GM12872 (cell line): Measurements from ENCODE around the gene ESYT2.

ENCODE experiments used
- TF ChIP-seq, protein P1 (sequence below): IDR thresholded peaks from 3 replicates; pipeline ENCODE4 v1.5.1; 2011; ENCODE audit warnings: low read depth, mild to moderate bottlenecking, low read length, moderate library complexity; ENCODE audit not compliant: insufficient read depth

The ESYT2 gene

DNA sequence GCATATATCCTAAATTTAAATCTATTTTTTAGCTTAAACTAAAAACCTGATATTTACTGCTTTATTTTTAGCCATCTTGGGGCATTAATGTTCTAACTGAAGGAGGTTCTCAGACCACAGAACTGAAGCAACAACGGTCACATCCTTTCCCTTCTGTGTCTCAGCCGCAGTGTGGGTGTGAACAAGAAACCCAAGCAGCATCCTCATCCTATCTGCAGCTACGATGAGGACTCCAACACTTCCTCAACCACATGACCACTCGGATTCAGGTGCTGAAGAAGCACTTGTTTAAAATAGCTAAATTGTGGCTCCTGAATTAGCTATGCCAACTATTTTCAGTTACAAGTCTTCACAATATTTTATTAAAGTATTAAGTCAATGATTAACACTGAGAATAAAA is 5.3 kb downstream of the ESYT2 start:
- TF ChIP-seq, protein P1, sequence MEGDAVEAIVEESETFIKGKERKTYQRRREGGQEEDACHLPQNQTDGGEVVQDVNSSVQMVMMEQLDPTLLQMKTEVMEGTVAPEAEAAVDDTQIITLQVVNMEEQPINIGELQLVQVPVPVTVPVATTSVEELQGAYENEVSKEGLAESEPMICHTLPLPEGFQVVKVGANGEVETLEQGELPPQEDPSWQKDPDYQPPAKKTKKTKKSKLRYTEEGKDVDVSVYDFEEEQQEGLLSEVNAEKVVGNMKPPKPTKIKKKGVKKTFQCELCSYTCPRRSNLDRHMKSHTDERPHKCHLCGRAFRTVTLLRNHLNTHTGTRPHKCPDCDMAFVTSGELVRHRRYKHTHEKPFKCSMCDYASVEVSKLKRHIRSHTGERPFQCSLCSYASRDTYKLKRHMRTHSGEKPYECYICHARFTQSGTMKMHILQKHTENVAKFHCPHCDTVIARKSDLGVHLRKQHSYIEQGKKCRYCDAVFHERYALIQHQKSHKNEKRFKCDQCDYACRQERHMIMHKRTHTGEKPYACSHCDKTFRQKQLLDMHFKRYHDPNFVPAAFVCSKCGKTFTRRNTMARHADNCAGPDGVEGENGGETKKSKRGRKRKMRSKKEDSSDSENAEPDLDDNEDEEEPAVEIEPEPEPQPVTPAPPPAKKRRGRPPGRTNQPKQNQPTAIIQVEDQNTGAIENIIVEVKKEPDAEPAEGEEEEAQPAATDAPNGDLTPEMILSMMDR, result no peak

DNA sequence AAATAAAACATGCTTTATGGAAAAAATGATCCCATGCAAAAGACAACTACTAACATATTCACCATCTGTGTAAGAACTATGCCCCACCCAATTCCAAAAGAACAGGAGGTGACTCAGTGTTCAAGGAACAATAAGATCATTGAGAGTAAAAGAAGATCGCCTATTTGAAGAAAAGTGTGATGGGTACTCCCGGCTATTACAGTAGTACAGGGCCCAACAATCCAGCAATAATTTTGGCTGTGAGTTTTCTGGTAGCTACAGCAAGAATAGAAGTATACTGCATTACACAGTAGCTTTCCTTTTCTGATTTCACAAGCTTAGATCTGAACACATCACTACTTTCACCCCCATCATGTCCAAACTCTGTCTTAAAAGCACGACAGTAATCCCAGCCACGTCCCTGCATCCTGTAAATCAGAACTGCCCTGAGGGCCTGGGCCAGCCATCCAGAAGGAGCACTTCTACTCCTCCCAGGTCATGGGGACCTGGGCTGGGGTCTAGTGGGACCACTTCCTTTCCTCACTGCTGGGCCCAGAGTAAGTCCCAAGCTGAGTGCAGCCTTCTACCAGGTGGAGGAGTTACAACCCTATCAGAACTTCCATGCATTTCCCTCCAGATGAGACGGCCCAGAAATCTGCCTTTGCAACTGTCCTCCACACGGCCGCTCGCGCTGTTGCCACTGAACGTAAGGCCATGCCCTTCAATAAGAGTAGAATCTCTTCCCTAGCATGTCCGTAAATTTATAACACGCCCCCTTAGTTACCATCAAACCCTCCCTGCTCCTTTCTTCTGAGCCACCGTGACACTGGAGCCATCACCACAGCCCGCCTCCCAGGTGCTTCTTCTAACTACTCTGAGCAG is 7.9 kb downstream of the ESYT2 start:
- TF ChIP-seq, protein P1, result no peak

DNA sequence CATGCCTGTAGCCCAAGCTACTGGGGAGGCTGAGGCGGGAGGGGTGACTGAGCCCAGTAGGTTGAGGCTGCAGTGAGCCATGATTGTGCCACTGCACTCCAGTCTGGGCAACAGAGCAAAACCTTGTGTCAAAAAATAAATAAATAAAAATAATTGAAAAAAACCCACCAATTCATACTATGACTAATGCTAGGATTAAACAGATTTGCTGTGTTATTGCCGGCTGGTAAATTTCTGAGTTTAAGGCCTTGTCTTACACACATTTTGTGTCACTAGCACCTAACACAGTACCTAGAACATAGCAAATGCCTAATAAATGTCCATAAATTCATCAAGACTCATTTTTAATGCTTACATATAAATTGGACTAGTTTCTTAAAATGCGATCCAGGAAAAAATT is 8.7 kb downstream of the ESYT2 start:
- TF ChIP-seq, protein P1, result no peak

DNA sequence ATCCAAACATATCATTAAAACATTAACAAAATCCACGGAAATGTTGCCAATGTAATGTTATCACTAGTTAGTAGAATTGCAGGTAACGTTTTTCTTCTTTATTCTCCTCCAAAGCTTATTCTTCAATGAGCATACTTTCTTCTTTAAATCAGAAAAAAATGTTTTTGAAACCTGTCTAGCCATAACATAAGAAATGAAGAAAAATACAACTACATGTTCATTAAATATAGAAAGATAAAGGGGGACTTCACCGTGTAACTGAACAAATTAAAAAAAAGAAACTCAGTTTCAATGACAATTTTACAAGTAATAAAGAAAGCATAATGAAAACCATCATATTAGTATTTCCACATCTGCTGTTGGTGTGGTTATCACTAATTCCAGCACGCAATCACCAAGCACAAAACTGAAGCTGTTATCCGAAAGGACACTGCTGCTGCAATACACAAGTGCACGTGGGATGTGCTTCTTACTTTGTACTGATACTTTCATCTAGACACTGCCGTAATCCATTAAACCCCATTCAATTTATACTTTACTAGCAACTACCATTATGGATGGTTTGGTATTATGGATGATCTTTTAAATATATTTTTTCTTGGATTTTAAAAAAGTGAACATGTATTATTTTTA is 9.6 kb downstream of the ESYT2 start:
- TF ChIP-seq, protein P1, result no peak

DNA sequence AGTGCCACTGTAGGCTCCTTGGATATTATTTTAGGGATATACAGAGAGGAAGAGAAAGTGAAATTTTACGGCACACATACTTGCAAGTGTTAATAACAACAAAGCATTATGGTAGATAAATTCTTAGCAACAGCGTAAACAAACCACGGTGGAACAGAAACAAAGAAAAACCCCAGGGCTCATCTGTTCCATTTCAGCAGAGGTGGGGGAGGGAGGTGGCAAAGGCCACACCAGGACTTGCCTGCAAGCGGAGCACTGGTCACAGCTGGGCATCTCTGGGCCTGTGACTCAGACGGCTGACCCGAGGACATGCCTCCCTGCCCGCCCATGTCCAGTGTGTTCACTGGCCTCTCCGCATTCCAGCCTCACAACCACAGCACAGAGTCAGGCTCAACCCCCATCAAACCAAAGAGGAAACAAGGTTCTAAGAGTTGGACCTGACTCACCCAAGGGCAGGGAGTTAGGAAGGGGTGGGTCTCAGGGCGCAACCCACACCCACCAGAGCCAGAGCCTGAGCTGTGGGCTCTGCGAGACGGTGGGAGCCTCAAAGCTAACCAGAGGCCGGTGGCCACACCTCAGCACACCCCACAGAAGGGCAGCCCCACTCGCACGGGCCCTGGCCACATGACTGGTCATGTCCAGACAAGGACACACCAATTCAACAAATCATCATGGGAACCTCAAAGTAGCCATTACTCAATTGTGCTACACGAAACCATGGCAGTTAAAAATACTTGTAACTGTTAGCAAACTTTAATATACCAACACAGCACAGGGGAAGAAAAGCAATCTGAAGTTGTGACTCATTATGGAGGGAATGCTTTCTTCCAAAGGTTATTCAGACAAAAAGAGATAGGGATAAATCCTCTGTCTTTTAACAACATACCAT is 10.7 kb downstream of the ESYT2 start:
- TF ChIP-seq, protein P1, result no peak

DNA sequence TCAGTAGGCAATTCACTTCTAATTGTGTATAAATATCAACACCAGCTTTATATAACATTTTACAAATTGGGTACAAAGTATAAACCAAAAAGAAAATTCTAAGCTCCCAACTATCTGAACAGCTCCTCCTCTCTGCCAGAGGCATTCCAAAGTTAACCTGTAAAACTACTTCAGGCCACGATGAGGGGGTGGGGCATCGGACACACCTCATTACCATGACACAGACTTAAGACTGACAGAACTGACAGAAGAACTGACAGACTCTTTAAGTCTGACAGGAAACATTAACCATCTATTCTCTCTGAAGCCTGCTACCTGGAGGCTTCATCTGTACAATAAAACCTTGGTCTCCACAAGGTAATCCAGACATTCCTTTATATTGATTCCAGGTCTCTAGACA is 12.3 kb downstream of the ESYT2 start:
- TF ChIP-seq, protein P1, result no peak

DNA sequence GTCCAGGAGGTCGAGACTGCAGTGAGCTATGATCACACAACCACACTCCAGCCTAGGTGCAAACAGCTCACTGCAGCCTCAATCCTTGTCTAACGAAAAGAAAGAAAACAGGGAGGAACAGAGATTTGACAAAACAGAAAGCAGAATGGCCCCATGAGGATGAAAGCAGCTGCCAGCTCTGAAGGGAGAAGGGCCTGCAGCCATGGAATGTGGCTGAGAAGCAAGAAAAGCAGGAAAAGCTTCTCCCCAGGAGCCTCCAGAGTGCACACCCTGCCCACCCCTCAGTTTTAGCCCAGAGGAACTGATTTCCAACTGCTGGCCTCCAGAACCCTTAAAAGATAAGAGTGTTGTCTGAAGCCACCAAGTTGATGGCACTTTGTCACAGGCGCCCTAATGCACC is 13.0 kb downstream of the ESYT2 start:
- TF ChIP-seq, protein P1, result no peak
